BE2C (cell line): Measurements from ENCODE around the gene REELD1.

Source experiments
- DNase-seq: peaks from one replicate; pipeline ENCODE4 v3.0.0-alpha.2; 2020
- H3K27me3 ChIP-seq: fragments of 250-450 bp; sonication (Bioruptor Pico); 2 replicates; pipeline ENCODE4 v1.5.1; 2020; ENCODE audit warnings: mild to moderate bottlenecking
- H3K36me3 ChIP-seq: fragments of 250-450 bp; sonication (Bioruptor Pico); 2 replicates; pipeline ENCODE4 v1.5.1; 2020; ENCODE audit warnings: mild to moderate bottlenecking
- H3K4me1 ChIP-seq: fragments of 250-450 bp; sonication (Bioruptor Pico); 2 replicates; pipeline ENCODE4 v1.5.1; 2020
- H3K4me3 ChIP-seq: 2 replicates; pipeline ENCODE4 v1.5.1; 2011; ENCODE audit warnings: low read depth, low read length
- H3K9me3 ChIP-seq: fragments of 250-450 bp; sonication (Bioruptor Pico); 2 replicates; pipeline ENCODE4 v1.5.1; 2020
- TF ChIP-seq, protein P1 (sequence below): IDR thresholded peaks from 2 replicates; pipeline ENCODE4 v1.5.1; 2012; ENCODE audit warnings: mild to moderate bottlenecking, low read depth, low read length

Gene REELD1

DNA sequence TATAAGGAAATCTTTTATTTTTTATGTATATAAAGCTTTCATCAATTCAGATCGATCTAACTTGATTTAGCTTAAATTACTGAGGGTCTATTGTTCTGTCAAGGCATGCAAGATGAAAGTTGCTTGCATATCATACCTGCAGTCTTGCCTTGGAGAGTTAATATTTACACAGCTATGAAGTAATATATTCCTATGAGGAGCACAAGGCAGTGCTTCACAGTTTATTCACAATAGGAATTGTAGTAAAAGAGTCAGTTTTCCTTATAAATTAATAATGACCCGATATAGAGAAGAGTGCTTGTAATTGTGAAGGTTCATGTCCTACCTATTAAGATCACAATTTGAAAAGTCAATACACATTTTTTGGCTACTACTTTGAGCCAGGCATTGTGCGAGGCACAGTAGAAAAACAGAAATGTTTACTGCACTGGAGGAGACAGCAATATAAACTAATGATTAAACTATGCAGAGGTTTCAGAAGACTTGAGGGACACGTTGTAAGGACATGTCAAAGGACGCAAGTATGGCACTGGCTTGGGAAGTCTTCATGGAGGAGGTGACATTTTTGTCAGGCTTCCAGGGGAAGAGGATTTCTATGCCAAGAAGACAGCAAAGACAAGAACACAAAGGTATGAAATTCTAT lies 38.8 kb downstream of the REELD1 start:
- Histone ChIP-seq H3K27me3 (no peaks in the 10 kb centered on the region), H3K9me3 (no peaks in the 10 kb centered on the region), H3K4me1 (no peaks in the 10 kb centered on the region), H3K36me3 (no peaks in the 10 kb centered on the region), H3K4me3 (no peak overlapping the region)
- TF ChIP-seq, protein P1, sequence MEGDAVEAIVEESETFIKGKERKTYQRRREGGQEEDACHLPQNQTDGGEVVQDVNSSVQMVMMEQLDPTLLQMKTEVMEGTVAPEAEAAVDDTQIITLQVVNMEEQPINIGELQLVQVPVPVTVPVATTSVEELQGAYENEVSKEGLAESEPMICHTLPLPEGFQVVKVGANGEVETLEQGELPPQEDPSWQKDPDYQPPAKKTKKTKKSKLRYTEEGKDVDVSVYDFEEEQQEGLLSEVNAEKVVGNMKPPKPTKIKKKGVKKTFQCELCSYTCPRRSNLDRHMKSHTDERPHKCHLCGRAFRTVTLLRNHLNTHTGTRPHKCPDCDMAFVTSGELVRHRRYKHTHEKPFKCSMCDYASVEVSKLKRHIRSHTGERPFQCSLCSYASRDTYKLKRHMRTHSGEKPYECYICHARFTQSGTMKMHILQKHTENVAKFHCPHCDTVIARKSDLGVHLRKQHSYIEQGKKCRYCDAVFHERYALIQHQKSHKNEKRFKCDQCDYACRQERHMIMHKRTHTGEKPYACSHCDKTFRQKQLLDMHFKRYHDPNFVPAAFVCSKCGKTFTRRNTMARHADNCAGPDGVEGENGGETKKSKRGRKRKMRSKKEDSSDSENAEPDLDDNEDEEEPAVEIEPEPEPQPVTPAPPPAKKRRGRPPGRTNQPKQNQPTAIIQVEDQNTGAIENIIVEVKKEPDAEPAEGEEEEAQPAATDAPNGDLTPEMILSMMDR: no peak
- DNase-seq: no peak

DNA sequence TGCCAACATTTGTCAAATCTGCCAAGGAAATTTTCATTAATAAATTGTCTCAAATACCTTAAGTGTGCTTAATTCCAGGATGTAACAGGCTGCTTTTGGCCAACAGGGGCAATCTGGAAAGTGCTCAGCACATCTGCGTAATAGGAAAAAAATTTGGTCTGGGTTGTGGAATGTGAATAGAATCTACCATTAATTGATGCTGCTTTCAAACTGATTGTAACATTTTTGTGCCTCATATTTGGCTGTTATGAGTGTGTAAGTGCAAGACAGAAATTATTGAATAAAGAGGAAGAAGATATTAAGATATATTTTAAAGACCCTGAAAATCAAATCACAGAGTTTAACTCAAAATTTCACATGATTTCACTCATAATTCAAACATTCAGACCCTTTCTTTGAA lies 41.1 kb downstream of the REELD1 start:
- Histone ChIP-seq H3K4me3 (no peak overlapping the region), H3K27me3 (no peaks in the 10 kb centered on the region), H3K36me3 (no peaks in the 10 kb centered on the region), H3K9me3 (no peaks in the 10 kb centered on the region), H3K4me1 (no peaks in the 10 kb centered on the region)
- no peak for DNase-seq
- TF ChIP-seq, protein P1: no peak

DNA sequence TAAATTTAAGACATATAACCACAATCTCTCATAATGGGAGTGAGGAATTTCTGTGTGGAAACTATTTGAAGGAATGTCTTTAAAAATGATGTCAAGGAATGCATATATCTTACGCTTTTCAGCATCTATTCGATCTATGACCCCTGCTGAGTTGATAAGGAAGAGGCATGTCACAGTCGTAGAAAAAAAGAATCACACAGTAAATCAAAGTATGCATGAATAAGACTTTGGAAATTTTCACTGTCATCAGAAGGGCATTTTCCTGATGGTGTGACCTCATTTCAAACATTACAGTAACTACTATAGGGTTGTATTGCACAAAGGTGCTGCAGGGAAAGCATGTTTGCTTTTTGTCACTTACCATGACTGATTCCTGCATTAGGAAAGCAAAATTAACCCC lies 41.5 kb downstream of the REELD1 start:
- TF ChIP-seq, protein P1: no peak
- Histone ChIP-seq H3K4me3 (no peak overlapping the region), H3K4me1 (no peaks in the 10 kb centered on the region), H3K36me3 (no peaks in the 10 kb centered on the region), H3K27me3 (no peaks in the 10 kb centered on the region), H3K9me3 (no peaks in the 10 kb centered on the region)
- no peak for DNase-seq

DNA sequence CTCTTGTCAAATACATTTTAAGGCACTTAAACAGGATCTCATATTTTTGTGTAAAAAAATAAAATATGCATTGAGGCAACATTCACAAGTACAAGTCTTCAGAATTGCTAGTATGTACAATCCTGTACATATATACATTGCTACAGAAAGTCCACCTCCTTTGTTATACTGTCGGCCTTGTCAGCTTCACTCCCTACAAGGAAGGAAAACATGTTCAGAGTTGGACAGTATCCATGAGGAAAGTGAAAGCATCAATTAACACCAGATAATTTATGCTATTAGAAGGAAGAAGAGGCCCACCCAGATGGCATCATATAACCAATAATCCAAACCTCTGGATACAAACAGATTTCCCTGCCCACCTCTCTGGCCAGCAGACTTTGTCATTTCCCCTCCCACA lies 42.0 kb downstream of the REELD1 start:
- Histone ChIP-seq H3K27me3 (no peaks in the 10 kb centered on the region), H3K9me3 (no peaks in the 10 kb centered on the region), H3K36me3 (no peaks in the 10 kb centered on the region), H3K4me3 (no peak overlapping the region), H3K4me1 (no peaks in the 10 kb centered on the region)
- TF ChIP-seq, protein P1: no peak
- no peak for DNase-seq

DNA sequence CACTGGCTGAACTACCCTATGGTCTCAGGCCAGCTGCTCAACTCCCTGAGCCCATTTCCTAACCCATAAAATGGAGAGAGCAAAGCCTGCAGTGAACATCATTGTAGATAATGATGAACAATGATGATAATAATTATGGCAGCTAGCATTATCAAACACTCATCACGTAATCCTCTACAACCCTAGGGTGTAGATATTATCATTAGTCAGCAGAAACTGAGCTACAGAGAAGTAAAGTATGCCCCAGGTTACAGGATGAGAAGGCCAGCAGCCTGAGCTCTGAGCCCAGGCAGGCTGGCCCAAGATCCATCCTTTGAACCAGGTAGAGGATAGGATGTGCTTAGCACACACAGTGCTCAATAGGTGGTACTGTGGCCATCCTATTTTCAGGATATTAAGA lies 43.2 kb downstream of the REELD1 start:
- Histone ChIP-seq H3K27me3 (no peaks in the 10 kb centered on the region), H3K36me3 (no peaks in the 10 kb centered on the region), H3K4me3 (no peak overlapping the region), H3K4me1 (no peaks in the 10 kb centered on the region), H3K9me3 (no peaks in the 10 kb centered on the region)
- TF ChIP-seq, protein P1: no peak
- no peak for DNase-seq

DNA sequence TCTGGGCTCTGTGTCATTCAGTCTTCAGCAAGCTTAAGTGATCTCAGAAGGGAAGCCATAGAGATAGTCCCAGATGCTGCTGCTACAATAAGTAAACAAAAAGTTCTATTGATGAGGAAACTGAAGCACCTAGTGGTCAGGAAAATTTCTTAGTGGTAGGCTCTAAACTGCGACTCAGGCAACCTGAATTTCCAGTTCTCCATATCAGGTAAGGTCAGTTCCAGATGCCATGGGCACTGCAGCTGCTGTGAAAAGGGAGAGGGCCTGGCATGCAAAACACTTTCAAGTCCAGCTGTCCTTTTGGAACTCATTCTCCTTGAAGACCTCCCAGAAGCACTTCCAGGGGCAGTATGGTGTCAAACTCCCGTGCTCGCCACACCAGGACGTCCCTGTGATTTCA lies 46.2 kb downstream of the REELD1 start:
- H3K36me3 ChIP-seq: no peaks in the 10 kb centered on the region
- H3K9me3 ChIP-seq: no peaks in the 10 kb centered on the region
- TF ChIP-seq, protein P1: no peak
- no peaks in the 10 kb centered on the region for H3K27me3 ChIP-seq
- no peak overlapping the region for H3K4me3 ChIP-seq
- DNase-seq: no peak
- no peaks in the 10 kb centered on the region for H3K4me1 ChIP-seq
